ENCODE results near the gene SAT2. TPM values are rescaled to one million over a fixed set of nuclear protein-coding genes. Genes with fewer than 3 reads are reported as not detected.

The SAT2 gene
- total and polyA plus RNA-seq, 2 of the 13 experiments (the other 11 are each of a cell fraction or from before 2014, with no cell fraction given) = 37.6 to 93.7 TPM

DNA sequence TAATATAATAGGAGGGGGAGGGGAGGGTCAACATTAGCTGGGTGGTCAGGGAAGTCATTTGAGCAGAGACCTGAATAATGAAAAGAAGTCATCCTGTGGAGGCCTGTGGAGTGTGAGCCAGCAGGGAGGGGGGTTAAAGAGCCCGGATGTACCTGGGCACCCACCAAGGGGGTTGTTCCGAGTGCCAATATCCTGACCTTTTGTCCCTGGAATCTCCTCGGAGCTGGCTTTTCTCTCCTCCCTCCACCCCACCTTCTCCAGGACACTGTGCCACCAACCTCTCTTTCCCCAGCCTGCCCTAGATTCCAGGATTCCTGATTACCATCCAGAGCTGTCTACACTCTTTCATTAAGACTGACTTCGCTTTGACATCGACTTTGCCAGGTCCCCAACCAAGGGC lies 8.5 kb upstream of the SAT2 start:
- no peaks in the 10 kb centered on the region for H3K36me3 ChIP-seq (replicated peaks in 1 of 2; ENCODE audit: control insufficient read depth in 1 of 2, insufficient read depth in 2 of 2, low read length in 2 of 2)
- WGBS (ENCODE audit: low lambda C conversion rate) = 20% methylated on average over 5 of the region's 5 CpGs
- intact Hi-C loops (cut with micrococcal nuclease; ENCODE audit: unreplicated experiment) = no loop called here
- no peaks in the 10 kb centered on the region for H4K20me1 ChIP-seq (ENCODE audit: insufficient read depth, low read length)
- BruUV-seq (replicated peaks) = no TSS peak
- no peak for ATAC-seq
- H3K79me2 ChIP-seq (ENCODE audit: insufficient read depth, low read length) = no peaks in the 10 kb centered on the region
- ChIA-PET CTCF (ENCODE audit: low intra/inter-chr PET ratio, low total read pairs) (no interaction called here), POLR2A (interaction anchor here (1.1 kb wide), 1 partner anchor 8 kb away, joined by 5 read pairs; the partner anchor contains the start of gene SAT2)
- no peak overlapping the region for H3K4me3 ChIP-seq (replicated peaks in 1 of 3; ENCODE audit: insufficient read depth in 1 of 3, low read depth in 2 of 3, low read length in 3 of 3)
- no peaks in the 10 kb centered on the region; a peak in 1 of 5 replicates for H3K27me3 ChIP-seq (ENCODE audit: control insufficient read depth in 1 of 2, insufficient read depth in 2 of 2, low read length in 2 of 2)
- H3K9ac ChIP-seq (ENCODE audit: insufficient read depth, low read depth, low read length) = no peak overlapping the region
- H3K4me1 ChIP-seq (ENCODE audit: insufficient read depth, low read length) = peaks cover 24% of the 10 kb centered on the region
- H2AFZ ChIP-seq (ENCODE audit: low read length) = no peak overlapping the region
- H3K4me2 ChIP-seq (ENCODE audit: low read depth, low read length) = no peak overlapping the region
- FAIRE-seq = no peak
- H3K9me3 ChIP-seq (ENCODE audit: low read length) = no peaks in the 10 kb centered on the region
- no peak overlapping the region for H3K27ac ChIP-seq (ENCODE audit: extremely low read length, insufficient read depth, low read length)
- no peak for DNase-seq (ENCODE audit: low spot score)
- in situ Hi-C loops (cut with HindIII; ENCODE audit: extremely low pct_ligation_motif_present, low pct_unique_long_range_greater_than_20kb) = no loop called here
- TF ChIP-seq, protein P1, sequence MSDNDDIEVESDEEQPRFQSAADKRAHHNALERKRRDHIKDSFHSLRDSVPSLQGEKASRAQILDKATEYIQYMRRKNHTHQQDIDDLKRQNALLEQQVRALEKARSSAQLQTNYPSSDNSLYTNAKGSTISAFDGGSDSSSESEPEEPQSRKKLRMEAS (IDR thresholded peaks at IDR 0.05) = no peak
- TF ChIP-seq ARNT (IDR thresholded peaks at IDR 0.05) (no peak), TBX3 (IDR thresholded peaks at IDR 0.05; ENCODE audit: borderline replicate concordance) (no peak), THYN1 (CRISPR knock-in tag; IDR thresholded peaks at IDR 0.05; ENCODE audit: borderline replicate concordance, low read depth) (no peak), PHB2 (IDR thresholded peaks at IDR 0.05; ENCODE audit: partially characterized antibody) (no peak), JUND (CRISPR knock-in tag; IDR thresholded peaks at IDR 0.05) (no peak)
- TF ChIP-seq, protein P2, sequence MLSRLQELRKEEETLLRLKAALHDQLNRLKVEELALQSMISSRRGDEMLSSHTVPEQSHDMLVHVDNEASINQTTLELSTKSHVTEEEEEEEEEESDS (CRISPR knock-in tag; IDR thresholded peaks at IDR 0.05; ENCODE audit: borderline replicate concordance) = no peak
- TF ChIP-seq, protein P3, sequence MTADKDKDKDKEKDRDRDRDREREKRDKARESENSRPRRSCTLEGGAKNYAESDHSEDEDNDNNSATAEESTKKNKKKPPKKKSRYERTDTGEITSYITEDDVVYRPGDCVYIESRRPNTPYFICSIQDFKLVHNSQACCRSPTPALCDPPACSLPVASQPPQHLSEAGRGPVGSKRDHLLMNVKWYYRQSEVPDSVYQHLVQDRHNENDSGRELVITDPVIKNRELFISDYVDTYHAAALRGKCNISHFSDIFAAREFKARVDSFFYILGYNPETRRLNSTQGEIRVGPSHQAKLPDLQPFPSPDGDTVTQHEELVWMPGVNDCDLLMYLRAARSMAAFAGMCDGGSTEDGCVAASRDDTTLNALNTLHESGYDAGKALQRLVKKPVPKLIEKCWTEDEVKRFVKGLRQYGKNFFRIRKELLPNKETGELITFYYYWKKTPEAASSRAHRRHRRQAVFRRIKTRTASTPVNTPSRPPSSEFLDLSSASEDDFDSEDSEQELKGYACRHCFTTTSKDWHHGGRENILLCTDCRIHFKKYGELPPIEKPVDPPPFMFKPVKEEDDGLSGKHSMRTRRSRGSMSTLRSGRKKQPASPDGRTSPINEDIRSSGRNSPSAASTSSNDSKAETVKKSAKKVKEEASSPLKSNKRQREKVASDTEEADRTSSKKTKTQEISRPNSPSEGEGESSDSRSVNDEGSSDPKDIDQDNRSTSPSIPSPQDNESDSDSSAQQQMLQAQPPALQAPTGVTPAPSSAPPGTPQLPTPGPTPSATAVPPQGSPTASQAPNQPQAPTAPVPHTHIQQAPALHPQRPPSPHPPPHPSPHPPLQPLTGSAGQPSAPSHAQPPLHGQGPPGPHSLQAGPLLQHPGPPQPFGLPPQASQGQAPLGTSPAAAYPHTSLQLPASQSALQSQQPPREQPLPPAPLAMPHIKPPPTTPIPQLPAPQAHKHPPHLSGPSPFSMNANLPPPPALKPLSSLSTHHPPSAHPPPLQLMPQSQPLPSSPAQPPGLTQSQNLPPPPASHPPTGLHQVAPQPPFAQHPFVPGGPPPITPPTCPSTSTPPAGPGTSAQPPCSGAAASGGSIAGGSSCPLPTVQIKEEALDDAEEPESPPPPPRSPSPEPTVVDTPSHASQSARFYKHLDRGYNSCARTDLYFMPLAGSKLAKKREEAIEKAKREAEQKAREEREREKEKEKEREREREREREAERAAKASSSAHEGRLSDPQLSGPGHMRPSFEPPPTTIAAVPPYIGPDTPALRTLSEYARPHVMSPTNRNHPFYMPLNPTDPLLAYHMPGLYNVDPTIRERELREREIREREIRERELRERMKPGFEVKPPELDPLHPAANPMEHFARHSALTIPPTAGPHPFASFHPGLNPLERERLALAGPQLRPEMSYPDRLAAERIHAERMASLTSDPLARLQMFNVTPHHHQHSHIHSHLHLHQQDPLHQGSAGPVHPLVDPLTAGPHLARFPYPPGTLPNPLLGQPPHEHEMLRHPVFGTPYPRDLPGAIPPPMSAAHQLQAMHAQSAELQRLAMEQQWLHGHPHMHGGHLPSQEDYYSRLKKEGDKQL (CRISPR knock-in tag; IDR thresholded peaks at IDR 0.05; ENCODE audit: low read depth) = no peak
- TF ChIP-seq, protein P4, sequence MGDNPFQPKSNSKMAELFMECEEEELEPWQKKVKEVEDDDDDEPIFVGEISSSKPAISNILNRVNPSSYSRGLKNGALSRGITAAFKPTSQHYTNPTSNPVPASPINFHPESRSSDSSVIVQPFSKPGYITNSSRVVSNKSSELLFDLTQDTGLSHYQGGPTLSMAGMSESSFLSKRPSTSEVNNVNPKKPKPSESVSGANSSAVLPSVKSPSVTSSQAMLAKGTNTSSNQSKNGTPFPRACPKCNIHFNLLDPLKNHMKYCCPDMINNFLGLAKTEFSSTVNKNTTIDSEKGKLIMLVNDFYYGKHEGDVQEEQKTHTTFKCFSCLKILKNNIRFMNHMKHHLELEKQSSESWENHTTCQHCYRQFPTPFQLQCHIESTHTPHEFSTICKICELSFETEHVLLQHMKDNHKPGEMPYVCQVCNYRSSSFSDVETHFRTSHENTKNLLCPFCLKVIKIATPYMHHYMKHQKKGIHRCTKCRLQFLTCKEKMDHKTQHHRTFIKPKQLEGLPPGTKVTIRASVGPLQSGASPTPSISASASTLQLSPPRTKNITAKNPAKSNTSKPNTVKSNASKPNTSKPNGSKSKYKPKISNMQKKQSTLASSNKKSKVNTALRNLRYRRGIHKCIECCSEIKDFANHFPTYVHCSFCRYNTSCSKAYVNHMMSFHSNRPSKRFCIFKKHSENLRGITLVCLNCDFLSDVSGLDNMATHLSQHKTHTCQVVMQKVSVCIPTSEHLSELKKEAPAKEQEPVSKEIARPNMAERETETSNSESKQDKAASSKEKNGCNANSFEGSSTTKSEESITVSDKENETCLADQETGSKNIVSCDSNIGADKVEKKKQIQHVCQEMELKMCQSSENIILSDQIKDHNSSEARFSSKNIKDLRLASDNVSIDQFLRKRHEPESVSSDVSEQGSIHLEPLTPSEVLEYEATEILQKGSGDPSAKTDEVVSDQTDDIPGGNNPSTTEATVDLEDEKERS (CRISPR knock-in tag; IDR thresholded peaks at IDR 0.05) = no peak
- TF ChIP-seq, protein P5, sequence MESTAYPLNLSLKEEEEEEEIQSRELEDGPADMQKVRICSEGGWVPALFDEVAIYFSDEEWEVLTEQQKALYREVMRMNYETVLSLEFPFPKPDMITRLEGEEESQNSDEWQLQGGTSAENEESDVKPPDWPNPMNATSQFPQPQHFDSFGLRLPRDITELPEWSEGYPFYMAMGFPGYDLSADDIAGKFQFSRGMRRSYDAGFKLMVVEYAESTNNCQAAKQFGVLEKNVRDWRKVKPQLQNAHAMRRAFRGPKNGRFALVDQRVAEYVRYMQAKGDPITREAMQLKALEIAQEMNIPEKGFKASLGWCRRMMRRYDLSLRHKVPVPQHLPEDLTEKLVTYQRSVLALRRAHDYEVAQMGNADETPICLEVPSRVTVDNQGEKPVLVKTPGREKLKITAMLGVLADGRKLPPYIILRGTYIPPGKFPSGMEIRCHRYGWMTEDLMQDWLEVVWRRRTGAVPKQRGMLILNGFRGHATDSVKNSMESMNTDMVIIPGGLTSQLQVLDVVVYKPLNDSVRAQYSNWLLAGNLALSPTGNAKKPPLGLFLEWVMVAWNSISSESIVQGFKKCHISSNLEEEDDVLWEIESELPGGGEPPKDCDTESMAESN (CRISPR knock-in tag; conservative IDR thresholded peaks at IDR 0.05) = no peak
- TF ChIP-seq, protein P6, sequence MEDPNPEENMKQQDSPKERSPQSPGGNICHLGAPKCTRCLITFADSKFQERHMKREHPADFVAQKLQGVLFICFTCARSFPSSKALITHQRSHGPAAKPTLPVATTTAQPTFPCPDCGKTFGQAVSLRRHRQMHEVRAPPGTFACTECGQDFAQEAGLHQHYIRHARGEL (CRISPR knock-in tag; IDR thresholded peaks at IDR 0.05) = no peak
- TF ChIP-seq, protein P7, sequence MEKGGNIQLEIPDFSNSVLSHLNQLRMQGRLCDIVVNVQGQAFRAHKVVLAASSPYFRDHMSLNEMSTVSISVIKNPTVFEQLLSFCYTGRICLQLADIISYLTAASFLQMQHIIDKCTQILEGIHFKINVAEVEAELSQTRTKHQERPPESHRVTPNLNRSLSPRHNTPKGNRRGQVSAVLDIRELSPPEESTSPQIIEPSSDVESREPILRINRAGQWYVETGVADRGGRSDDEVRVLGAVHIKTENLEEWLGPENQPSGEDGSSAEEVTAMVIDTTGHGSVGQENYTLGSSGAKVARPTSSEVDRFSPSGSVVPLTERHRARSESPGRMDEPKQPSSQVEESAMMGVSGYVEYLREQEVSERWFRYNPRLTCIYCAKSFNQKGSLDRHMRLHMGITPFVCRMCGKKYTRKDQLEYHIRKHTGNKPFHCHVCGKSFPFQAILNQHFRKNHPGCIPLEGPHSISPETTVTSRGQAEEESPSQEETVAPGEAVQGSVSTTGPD (CRISPR knock-in tag; IDR thresholded peaks at IDR 0.05) = no peak

Measured in HepG2 (cell line).